ENCODE data around the gene CCDC120.

DNA sequence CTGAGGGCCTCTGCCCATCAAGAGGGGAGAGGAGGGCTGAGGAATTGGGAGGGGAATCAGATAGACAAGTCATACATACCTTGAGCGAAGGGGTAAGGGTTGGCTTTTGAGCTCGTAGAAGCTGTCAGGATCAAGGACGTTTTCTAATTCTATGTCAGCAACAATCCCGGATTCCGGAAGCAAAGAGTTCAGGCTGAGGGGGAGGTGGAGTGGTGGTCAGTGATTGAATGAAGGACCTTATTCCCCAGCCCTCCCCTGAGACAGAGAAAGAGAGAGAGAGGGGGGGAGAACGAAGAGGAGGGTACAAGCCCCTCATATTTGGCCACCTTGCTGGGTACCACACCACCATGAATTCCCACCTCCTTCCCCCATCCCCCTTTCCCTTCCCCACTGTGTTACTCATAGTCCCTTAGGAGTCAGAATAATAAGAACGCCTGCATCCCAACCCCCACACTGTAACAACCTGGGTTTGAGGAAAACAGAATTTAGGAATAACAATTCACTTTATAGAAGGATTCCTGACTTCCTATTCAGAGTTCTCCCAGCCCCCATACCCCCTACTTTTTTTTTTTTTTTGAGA lies 18.3 kb upstream of the CCDC120 start:
- TF ChIP-seq CTCF (IDR thresholded peaks at IDR 0.05 in 4 of 5, conservative IDR thresholded peaks at IDR 0.05 in 1 of 5): no peak
- TF ChIP-seq POLR2A (IDR thresholded peaks at IDR 0.05): no peak

Data from gastrocnemius medialis (tissue), 4 donors.